ENCODE measurements around the gene GLRA3.
"Not testable (repeated sequence)": the region's sequence is repeated elsewhere in the genome, so short reads cannot be mapped to it uniquely, and the experiment has no call there.

The GLRA3 gene

GRCh38 chr4:174810834-174811233 lies 18.2 kb downstream of the GLRA3 start:
- DNase-seq (ENCODE audit: low spot score) = no peak

DNA sequence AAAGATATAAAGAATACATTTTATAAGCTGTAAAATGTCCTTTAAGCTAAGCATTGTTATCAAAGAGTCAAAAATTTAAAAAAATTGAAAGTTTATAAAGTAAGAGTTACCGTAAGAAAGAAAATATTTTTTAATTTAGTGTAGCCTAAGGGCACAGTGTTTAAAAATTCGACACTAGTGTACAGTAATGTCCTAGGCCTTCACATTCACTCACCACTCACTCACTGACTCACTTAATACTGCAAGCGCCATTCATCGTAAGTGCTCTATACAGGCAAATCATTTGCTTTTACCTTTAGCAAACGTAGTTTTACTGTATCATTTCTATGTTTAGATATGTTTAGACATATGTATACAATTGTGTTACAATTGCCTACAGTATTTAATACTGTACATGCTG lies 20.2 kb downstream of the GLRA3 start:
- DNase-seq (ENCODE audit: low spot score) = no peak

DNA sequence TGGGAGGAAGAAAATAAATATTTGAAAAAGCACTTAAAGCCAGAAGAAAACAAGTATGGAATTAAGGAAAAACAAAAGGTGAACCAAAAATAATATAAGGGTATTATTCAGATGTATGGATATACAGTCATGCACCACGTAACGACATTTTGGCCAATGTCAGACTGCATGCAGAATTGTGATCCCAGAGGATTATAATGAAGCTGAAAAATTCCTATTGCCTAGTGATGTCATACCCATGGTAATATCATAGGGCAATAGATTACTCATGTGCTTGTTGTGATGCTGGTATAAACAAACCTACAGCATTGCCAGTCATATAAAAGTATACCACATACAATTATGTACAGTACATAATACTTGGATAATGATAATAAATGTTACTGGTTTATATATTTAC lies 20.9 kb downstream of the GLRA3 start:
- DNase-seq (ENCODE audit: low spot score) = no peak

- no peak for DNase-seq (ENCODE audit: low spot score)
These were observed 23.3 kb downstream of the GLRA3 start for GRCh38 chr4:174805746-174806145.

DNA sequence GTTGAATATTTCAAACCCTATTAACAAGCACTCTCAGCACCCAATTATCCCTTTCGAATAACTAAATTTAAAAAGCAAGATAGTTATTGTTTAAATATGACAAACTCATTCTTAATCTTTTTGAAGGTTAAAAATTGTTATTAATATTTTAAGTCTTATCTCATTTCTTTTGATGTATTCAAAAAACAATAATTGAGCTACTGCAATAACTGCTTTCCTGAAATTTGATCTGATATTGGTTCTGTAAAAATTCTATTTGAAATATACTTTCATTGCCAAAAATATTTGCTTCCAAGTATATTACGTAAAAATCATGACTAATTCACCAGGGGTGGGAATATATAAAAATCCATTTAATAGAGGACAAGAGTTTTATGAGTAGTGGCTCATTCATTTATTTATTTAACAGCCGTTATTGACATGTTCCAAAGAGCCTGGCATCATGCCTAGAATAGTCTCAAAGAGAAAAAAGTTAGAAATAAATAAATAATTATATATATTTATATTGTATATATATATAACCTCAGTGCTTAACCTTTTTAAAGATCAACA lies 34.4 kb downstream of the GLRA3 start:
- no peak for DNase-seq (ENCODE audit: low spot score)

GRCh38 chr4:174789657-174790056 lies 39.4 kb downstream of the GLRA3 start:
- DNase-seq (ENCODE audit: low spot score) = no peak

- not testable (repeated sequence) for DNase-seq (ENCODE audit: low spot score)
These were observed 50.6 kb downstream of the GLRA3 start for GRCh38 chr4:174778274-174778986.

GRCh38 chr4:174775366-174775765 lies 53.7 kb downstream of the GLRA3 start:
- DNase-seq (ENCODE audit: low spot score) = no peak

DNA sequence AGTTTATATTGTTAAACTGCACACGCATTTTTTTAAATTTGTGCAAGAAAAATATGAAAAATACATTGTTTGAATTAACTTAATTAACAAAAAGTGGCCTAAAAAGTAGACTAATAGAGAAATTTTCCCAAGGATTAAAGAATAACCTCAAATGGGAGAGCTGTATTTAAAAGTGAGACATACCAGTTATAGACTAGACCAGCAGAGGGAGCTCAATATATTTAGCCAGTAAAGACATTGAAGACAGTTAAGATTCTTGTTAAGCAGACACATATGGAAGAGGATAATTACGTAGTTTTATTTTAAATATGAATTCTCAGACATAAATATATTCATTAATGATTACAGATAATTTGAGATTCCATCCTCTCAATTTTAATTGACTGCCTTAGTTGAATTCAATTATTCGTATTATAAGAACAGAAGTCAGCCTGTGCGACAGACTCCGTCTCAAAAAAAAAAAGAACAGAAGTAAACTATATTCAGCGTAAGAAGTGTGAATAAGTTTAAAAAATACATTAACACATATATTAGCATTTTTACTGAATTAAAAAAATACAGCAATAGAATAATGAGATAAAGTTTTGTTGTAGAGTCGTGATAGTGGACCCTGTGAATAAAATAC lies 64.8 kb downstream of the GLRA3 start:
- peak; percentile 37 for DNase-seq (ENCODE audit: low spot score)

DNA sequence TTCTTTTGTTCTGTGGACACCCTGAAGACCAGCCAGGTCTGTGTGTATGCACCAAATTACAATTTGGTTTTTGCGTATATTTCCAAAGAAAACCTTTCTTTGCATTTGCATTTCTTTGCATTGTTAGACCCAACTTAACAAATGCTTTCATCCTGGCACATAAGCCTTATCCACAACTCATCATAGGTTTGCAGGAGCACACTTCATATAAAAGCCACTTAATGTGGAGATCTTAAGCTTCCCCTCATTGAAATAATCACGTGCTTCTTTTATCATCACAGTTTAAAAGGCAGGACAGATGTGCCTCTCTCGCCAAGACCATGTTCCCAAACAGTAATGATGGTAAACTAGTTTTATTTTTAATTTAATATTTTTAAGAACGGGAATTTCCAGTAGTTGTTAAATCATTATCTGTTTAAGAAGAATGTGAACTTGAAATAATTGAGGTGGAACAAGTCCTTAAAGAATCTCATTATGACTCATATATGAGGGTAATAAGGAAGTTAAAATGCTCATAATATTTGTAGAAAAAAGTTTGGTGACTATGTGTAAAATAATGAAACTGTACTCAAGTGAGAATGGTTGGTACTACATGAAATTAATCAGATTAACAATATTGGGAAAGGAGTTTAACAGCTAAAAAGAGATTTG lies 65.5 kb downstream of the GLRA3 start:
- no peak for DNase-seq (ENCODE audit: low spot score)

- no peak for DNase-seq (ENCODE audit: low spot score)
These were observed 67.6 kb downstream of the GLRA3 start for GRCh38 chr4:174761451-174761850.

DNA sequence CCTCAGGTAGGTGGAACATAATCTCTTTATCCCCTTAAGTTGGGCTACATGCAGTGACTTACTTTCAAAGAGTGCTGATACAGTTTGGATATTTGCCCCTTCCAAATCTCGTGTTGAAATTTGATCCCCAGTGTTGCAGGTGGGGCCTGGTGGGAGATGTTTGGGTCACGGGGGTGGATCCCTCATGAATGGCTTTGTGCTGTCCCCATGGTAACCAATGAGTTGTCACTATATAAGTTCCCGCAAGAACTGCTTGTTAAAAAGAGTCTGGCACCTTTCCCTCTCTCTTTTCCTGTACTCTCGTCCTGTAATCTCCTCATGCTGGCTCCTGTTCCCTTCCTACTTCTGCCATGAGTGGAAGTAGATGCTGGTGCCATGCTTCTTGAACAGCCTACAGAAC lies 71.3 kb downstream of the GLRA3 start:
- no peak for DNase-seq (ENCODE audit: low spot score)

DNA sequence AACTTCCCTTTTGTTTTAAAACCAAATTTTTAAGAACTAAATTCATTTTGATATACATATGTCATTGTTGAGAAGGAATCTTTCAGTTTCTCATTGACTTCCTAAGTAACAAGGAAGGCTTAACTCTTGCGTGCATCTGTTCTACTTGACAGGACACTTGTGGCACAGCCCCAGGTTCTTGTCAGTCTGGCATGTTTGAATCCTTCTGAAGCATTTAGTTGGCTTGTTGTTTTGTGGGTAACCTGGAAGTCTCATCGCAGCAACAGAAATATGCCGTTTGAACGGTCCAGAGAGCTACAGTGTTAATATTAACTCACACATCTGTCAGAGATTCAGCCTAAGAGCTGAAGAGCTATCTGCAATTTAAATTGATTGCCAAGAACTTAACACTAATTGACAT lies 76.0 kb downstream of the GLRA3 start:
- DNase-seq (ENCODE audit: low spot score) = no peak

GRCh38 chr4:174752026-174752425 lies 77.0 kb downstream of the GLRA3 start:
- no peak for DNase-seq (ENCODE audit: low spot score)

GRCh38 chr4:174749091-174749490 lies 80.0 kb downstream of the GLRA3 start:
- no peak for DNase-seq (ENCODE audit: low spot score)

- no peak for DNase-seq (ENCODE audit: low spot score)
These were observed 82.3 kb downstream of the GLRA3 start for GRCh38 chr4:174746710-174747109.

GRCh38 chr4:174742561-174742960 lies 86.5 kb downstream of the GLRA3 start:
- DNase-seq (ENCODE audit: low spot score) = no peak

GRCh38 chr4:174739576-174739975 lies 89.5 kb downstream of the GLRA3 start:
- no peak for DNase-seq (ENCODE audit: low spot score)

- no peak for DNase-seq (ENCODE audit: low spot score)
These were observed 94.9 kb downstream of the GLRA3 start for GRCh38 chr4:174734181-174734580.

- no peak for DNase-seq (ENCODE audit: low spot score)
These were observed 111.2 kb downstream of the GLRA3 start for GRCh38 chr4:174717828-174718227.

- DNase-seq (ENCODE audit: low spot score) = no peak
These were observed 111.9 kb downstream of the GLRA3 start for GRCh38 chr4:174716986-174717770.

Measured in AG20443 (cell line).